Neutrophil (primary cell): ENCODE data around the gene CREB3L2.

Source experiments
- H3K27ac ChIP-seq: fragments of 200-600 bp; sonication (generic); 2 replicates; pipeline ENCODE4 v1.5.1; 2016; ENCODE audit warnings: mild to moderate bottlenecking, moderate library complexity
- H3K27me3 ChIP-seq: fragments of 200-600 bp; sonication (generic); 2 replicates; pipeline ENCODE4 v1.6.0; 2016; ENCODE audit warnings: mild to moderate bottlenecking
- H3K36me3 ChIP-seq: fragments of 200-600 bp; sonication (generic); 2 replicates; pipeline ENCODE4 v1.5.1; 2017
- H3K4me1 ChIP-seq, 2 experiments: fragments of 200-600 bp in 1 of 2; sonication (generic) in 1 of 2; 1 replicate in 1 of 2; 2 replicates in 1 of 2; pipeline versions ENCODE4 v1.5.1 to v1.6.1; 2013 to 2016; ENCODE audit warnings: low read depth in 1 of 2, low read length in 1 of 2, mild to moderate bottlenecking in 1 of 2, moderate library complexity in 1 of 2; ENCODE audit not compliant: control insufficient read depth in 1 of 2, insufficient read depth in 1 of 2
- H3K4me3 ChIP-seq, 2 experiments: fragments of 200-600 bp in 1 of 2; sonication (generic) in 1 of 2; 1 replicate in 1 of 2; 2 replicates in 1 of 2; pipeline ENCODE4 v1.5.1; 2013 to 2016; ENCODE audit warnings: low read depth in 1 of 2, low read length in 1 of 2, mild to moderate bottlenecking in 1 of 2, moderate library complexity in 1 of 2
- H3K9me3 ChIP-seq: fragments of 200-600 bp; sonication (generic); 2 replicates; pipeline ENCODE4 v1.5.1; 2016
- TF ChIP-seq, protein P1 (sequence below): fragments of 200-600 bp; sonication (generic); IDR thresholded peaks from 2 replicates; pipeline ENCODE4 v1.5.1; 2016; ENCODE audit warnings: antibody characterized with exemption

CREB3L2 gene

DNA sequence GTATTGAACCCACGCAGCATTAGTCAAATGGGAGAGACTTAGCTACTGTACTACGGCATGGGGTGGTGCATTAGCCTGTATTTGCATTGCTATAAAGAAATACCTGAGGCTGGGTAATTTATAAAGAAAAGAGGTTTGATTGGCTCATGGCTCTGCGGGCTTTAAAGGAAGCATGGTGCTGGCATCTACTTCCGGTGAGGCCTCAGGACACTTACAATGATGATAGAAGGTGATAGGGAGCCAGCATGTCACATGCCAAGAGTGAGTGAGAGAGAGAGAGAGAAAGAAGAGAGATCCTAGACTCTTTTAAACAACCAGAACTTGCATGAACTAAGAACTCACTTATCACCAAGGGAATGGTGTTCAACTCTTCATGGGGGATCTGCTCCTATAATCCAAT, 27.2 kb upstream of the CREB3L2 start:
- H3K4me1 ChIP-seq = no peaks in the 10 kb centered on the region
- no peaks in the 10 kb centered on the region for H3K9me3 ChIP-seq
- H3K27ac ChIP-seq = no peak overlapping the region
- TF ChIP-seq, protein P1, sequence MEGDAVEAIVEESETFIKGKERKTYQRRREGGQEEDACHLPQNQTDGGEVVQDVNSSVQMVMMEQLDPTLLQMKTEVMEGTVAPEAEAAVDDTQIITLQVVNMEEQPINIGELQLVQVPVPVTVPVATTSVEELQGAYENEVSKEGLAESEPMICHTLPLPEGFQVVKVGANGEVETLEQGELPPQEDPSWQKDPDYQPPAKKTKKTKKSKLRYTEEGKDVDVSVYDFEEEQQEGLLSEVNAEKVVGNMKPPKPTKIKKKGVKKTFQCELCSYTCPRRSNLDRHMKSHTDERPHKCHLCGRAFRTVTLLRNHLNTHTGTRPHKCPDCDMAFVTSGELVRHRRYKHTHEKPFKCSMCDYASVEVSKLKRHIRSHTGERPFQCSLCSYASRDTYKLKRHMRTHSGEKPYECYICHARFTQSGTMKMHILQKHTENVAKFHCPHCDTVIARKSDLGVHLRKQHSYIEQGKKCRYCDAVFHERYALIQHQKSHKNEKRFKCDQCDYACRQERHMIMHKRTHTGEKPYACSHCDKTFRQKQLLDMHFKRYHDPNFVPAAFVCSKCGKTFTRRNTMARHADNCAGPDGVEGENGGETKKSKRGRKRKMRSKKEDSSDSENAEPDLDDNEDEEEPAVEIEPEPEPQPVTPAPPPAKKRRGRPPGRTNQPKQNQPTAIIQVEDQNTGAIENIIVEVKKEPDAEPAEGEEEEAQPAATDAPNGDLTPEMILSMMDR = no peak
- H3K4me3 ChIP-seq = no peak overlapping the region
- no peaks in the 10 kb centered on the region for H3K27me3 ChIP-seq
- no peaks in the 10 kb centered on the region for H3K36me3 ChIP-seq

DNA sequence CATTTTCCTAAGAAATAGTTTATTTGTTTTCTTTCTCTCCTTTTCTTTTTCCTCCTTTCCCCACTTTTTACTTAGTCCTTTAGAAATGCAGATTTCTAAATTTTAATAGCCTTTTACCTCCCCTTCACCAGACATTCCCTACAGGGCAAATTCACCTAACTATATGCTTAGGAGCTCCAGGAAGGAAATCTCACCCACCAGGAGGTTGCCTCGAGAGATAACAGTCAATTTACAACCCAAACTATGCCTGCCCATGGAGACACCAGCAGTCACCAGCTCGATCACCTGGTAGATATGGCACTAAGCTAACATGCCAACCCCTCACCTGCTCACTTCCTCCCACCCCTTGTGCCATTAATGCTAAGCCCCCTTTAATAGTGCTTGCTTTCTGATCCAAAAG, 25.2 kb upstream of the CREB3L2 start:
- Histone ChIP-seq H3K27me3 (no peaks in the 10 kb centered on the region), H3K36me3 (no peaks in the 10 kb centered on the region), H3K4me1 (no peaks in the 10 kb centered on the region), H3K9me3 (no peaks in the 10 kb centered on the region), H3K27ac (no peak overlapping the region), H3K4me3 (no peak overlapping the region)
- TF ChIP-seq, protein P1 = no peak

DNA sequence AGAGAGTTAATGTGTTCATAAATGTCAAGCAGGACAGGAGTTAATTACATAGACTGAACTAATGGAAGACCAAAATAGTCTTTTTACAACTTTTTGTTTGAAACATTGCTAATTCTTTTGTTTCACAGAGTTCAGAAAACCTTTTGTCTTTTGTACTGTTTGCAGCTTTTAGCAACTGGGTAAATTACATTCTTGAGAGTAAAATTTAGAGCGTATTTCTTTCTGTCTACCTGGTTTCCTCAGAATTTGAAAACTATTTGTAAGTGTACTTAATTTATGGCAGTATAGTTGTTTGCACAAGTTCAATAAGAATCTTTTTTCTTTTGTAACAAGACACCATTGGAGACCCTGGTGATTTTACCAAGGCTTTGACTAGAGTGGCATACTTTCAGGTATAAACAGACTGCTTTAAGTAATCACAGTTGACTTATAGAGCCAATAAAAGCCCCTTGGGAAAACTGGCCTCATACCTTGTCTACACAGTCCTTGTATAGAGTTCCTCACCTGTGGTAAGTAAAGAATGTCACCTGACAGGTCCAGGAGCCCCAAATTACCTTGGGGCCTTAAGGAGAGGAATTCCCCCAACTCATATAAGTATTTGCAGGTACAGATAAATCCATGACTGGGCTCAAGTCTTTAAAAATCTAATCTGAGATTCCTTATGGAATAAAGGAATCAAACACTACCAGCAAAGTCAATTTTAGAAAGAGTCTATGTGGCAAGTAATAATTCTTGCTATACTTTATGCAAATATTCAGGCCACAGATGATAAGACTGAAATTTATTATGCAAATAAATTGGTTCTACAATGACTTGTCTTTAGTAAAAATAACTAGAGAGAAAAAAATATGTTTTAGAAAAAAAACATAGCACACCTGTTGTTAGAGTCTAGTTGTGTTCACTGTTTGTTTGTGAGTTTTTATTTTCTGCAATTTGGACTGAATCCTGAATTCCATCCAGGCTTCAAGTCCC, 23.6 kb upstream of the CREB3L2 start:
- TF ChIP-seq, protein P1 = no peak

DNA sequence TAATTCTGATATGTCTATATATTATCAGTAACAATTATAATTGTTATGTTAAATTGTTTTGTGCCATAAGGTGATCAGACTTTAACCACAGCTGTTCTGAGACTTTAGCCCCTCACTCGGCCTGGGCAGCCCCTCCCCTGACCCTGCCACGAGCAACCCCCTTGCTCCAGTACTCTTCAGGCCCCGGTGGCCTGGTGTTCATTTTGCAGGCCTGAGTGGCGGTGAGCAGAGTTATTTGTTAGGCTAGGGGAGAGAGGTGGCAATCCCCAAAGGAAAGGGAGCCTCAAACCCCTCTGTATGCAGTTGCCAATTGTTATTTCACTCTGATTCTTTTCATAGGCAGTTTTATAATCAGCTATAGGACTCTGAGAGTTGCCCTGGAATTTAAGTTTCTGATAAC, 22.9 kb upstream of the CREB3L2 start:
- Histone ChIP-seq H3K27ac (no peak overlapping the region), H3K36me3 (no peaks in the 10 kb centered on the region), H3K4me1 (no peaks in the 10 kb centered on the region), H3K4me3 (no peak overlapping the region), H3K27me3 (no peaks in the 10 kb centered on the region), H3K9me3 (no peaks in the 10 kb centered on the region)
- TF ChIP-seq, protein P1 = no peak

More for the DNA sequence above, 23.6 kb upstream of the CREB3L2 start:
- Histone ChIP-seq H3K4me1 (no peaks in the 10 kb centered on the region), H3K27me3 (no peaks in the 10 kb centered on the region), H3K4me3 (no peak overlapping the region), H3K9me3 (no peaks in the 10 kb centered on the region), H3K27ac (no peak overlapping the region), H3K36me3 (no peaks in the 10 kb centered on the region)

DNA sequence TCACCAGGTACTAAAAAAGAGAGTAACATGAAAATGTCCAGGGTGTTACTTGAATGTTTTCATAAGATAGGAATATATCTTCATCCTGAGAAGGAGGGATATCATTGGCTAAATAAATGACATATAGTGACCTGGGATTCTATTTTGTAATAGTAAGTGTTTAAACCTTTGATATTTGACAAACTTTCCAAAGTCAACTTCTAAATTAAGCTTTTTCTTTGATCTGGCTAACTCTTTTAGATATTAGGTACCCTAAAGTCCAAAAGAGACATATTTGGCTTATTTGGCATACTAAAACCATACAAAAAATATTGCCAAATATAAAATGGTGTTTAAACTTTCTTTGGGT, 22.4 kb upstream of the CREB3L2 start:
- TF ChIP-seq, protein P1 = no peak
- Histone ChIP-seq H3K27ac (no peak overlapping the region), H3K27me3 (no peaks in the 10 kb centered on the region), H3K9me3 (no peaks in the 10 kb centered on the region), H3K36me3 (no peaks in the 10 kb centered on the region), H3K4me1 (no peaks in the 10 kb centered on the region), H3K4me3 (no peak overlapping the region)
